DND-41 (cell line): ENCODE results near the gene DLG1.
A peak's percentile ranks its signal among the peaks of the same experiment; 100 is the strongest.

Experiments
- ATAC-seq: fragments of 200-7000 bp; cut with Tn5 transposase; 3 replicates; pipeline ENCODE4 v1.9.1; 2021; ENCODE audit warnings: low read depth; ENCODE audit not compliant: insufficient read depth
- DNase-seq: peaks from one replicate; pipeline ENCODE4 v3.0.0-alpha.2; 2020
- H2AFZ ChIP-seq: 2 replicates; pipeline ENCODE4 v1.6.0; 2012; ENCODE audit warnings: low read depth, low read length
- H3K27ac ChIP-seq: 2 replicates; pipeline ENCODE4 v1.5.1; 2012; ENCODE audit warnings: low read length, inconsistent platforms
- H3K27me3 ChIP-seq: fragments of 200-600 bp; sonication (generic); 2 replicates; pipeline ENCODE4 v1.6.0; 2012; ENCODE audit warnings: low read length, mild to moderate bottlenecking, inconsistent platforms; ENCODE audit not compliant: insufficient read depth, poor library complexity
- H3K36me3 ChIP-seq: 2 replicates; pipeline ENCODE4 v1.5.1; 2012; ENCODE audit warnings: low read length, inconsistent platforms; ENCODE audit not compliant: insufficient read depth
- H3K4me1 ChIP-seq: 2 replicates; pipeline ENCODE4 v1.5.1; 2012; ENCODE audit warnings: mild to moderate bottlenecking, low read length; ENCODE audit not compliant: insufficient read depth
- H3K4me2 ChIP-seq: 2 replicates; pipeline ENCODE4 v1.6.0; 2012; ENCODE audit warnings: mild to moderate bottlenecking, moderate library complexity, low read length, inconsistent platforms; ENCODE audit not compliant: insufficient read depth
- H3K4me3 ChIP-seq, 2 experiments: fragments of 200-600 bp in 1 of 2; shearing (Covaris generic) in 1 of 2; 2 replicates each; pipeline ENCODE4 v1.5.1; 2012 to 2016; ENCODE audit warnings: inconsistent platforms in 2 of 2, low read length in 2 of 2, mild to moderate bottlenecking in 2 of 2, low read depth in 1 of 2, moderate library complexity in 1 of 2
- H3K79me2 ChIP-seq: 2 replicates; pipeline ENCODE4 v1.6.0; 2012; ENCODE audit warnings: low read length, inconsistent platforms; ENCODE audit not compliant: insufficient read depth
- H3K9ac ChIP-seq: 2 replicates; pipeline ENCODE4 v1.6.0; 2012; ENCODE audit warnings: low read depth, mild to moderate bottlenecking, inconsistent platforms, low read length, moderate library complexity
- H3K9me3 ChIP-seq: 2 replicates; pipeline ENCODE4 v1.5.1; 2012; ENCODE audit warnings: low read length, moderate library complexity, mild to moderate bottlenecking, inconsistent platforms; ENCODE audit not compliant: insufficient read depth, severe bottlenecking
- H4K20me1 ChIP-seq: 2 replicates; pipeline ENCODE4 v1.6.0; 2012; ENCODE audit warnings: low read length; ENCODE audit not compliant: insufficient read depth
- EZH2 ChIP-seq: IDR thresholded peaks from 3 replicates; pipeline ENCODE4 v1.6.1; 2012; ENCODE audit warnings: borderline replicate concordance, low read depth, mild to moderate bottlenecking, moderate library complexity, low read length, inconsistent platforms; ENCODE audit not compliant: severe bottlenecking
- TF ChIP-seq, protein P1 (sequence below): IDR thresholded peaks from 2 replicates; pipeline ENCODE4 v1.5.1; 2012; ENCODE audit warnings: borderline replicate concordance, low read length, moderate library complexity, mild to moderate bottlenecking; ENCODE audit not compliant: poor library complexity, severe bottlenecking; ENCODE audit errors: extremely low read depth

Gene DLG1

GRCh38 chr3:196997311-196997710, 301.1 kb downstream of the DLG1 start:
- no peaks in the 10 kb centered on the region for H3K36me3 ChIP-seq
- no peak for ATAC-seq
- TF ChIP-seq, protein P1, sequence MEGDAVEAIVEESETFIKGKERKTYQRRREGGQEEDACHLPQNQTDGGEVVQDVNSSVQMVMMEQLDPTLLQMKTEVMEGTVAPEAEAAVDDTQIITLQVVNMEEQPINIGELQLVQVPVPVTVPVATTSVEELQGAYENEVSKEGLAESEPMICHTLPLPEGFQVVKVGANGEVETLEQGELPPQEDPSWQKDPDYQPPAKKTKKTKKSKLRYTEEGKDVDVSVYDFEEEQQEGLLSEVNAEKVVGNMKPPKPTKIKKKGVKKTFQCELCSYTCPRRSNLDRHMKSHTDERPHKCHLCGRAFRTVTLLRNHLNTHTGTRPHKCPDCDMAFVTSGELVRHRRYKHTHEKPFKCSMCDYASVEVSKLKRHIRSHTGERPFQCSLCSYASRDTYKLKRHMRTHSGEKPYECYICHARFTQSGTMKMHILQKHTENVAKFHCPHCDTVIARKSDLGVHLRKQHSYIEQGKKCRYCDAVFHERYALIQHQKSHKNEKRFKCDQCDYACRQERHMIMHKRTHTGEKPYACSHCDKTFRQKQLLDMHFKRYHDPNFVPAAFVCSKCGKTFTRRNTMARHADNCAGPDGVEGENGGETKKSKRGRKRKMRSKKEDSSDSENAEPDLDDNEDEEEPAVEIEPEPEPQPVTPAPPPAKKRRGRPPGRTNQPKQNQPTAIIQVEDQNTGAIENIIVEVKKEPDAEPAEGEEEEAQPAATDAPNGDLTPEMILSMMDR: no peak
- no peak for TF ChIP-seq EZH2
- H3K9ac ChIP-seq: no peak overlapping the region
- H3K79me2 ChIP-seq: no peaks in the 10 kb centered on the region
- no peak overlapping the region for H3K4me2 ChIP-seq
- H2AFZ ChIP-seq: no peak overlapping the region
- H3K4me1 ChIP-seq: no peaks in the 10 kb centered on the region
- H3K4me3 ChIP-seq: no peak overlapping the region
- H3K27ac ChIP-seq: no peak overlapping the region
- H3K27me3 ChIP-seq: no peaks in the 10 kb centered on the region
- H3K9me3 ChIP-seq: no peaks in the 10 kb centered on the region
- no peak for DNase-seq
- no peaks in the 10 kb centered on the region for H4K20me1 ChIP-seq

GRCh38 chr3:196996454-196997265, 301.8 kb downstream of the DLG1 start:
- no peak overlapping the region for H3K4me2 ChIP-seq

DNA sequence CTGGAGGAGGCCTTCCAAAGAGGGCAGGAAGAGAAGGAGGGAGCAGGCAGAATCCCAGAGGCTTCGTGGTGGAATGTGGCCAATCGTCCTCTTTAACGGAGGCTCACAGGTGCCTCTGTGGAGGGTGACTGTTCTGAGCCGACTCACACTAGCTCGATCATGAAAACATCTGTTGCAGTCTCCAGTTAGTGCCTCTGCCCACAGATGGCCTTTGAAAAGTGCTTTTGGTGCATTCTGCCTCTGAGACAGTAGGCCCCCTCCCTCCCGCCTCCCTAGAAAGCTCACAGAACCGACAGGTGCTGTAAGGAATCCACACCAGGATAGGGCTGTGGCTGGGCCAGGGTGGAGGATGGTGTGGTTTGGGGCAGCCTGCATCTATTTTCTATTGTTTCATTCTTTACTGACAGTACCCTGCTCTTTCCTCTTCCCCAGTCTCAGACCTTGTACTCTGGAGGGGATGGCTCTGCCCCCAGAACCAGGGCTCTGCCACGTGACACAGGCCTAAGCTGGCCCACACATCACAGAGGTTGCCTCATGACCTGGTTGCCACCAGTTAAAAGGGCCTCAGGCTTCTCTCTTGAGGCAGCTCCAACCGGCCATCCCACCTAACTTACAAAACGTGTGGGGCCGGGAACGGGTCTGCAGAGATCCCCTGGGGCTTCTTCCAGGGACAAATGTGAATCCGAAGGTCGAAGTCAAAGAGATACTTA, 302.6 kb downstream of the DLG1 start:
- no peaks in the 10 kb centered on the region for H3K4me1 ChIP-seq
- H3K27me3 ChIP-seq: no peaks in the 10 kb centered on the region
- ATAC-seq (peak; percentile 62), DNase-seq (peak; percentile 30)
- H3K27ac ChIP-seq: no peak overlapping the region
- no peaks in the 10 kb centered on the region for H3K36me3 ChIP-seq
- no peak overlapping the region for H3K9ac ChIP-seq
- no peaks in the 10 kb centered on the region for H3K79me2 ChIP-seq
- no peak for TF ChIP-seq EZH2
- TF ChIP-seq, protein P1: no peak
- H4K20me1 ChIP-seq: no peaks in the 10 kb centered on the region
- H3K9me3 ChIP-seq: no peaks in the 10 kb centered on the region
- H3K4me2 ChIP-seq: no peak overlapping the region
- no peak overlapping the region for H3K4me3 ChIP-seq
- no peak overlapping the region for H2AFZ ChIP-seq

More at GRCh38 chr3:196996454-196997265, 301.8 kb downstream of the DLG1 start:
- no peaks in the 10 kb centered on the region for H3K36me3 ChIP-seq
- H3K9ac ChIP-seq: no peak overlapping the region
- H4K20me1 ChIP-seq: no peaks in the 10 kb centered on the region
- ATAC-seq: no peak
- no peak for DNase-seq
- no peaks in the 10 kb centered on the region for H3K9me3 ChIP-seq
- H3K27ac ChIP-seq: no peak overlapping the region
- no peak overlapping the region for H3K4me3 ChIP-seq
- no peaks in the 10 kb centered on the region for H3K4me1 ChIP-seq
- no peak for TF ChIP-seq EZH2
- TF ChIP-seq, protein P1: no peak
- H2AFZ ChIP-seq: no peak overlapping the region
- H3K27me3 ChIP-seq: no peaks in the 10 kb centered on the region
- H3K79me2 ChIP-seq: no peaks in the 10 kb centered on the region
